HPDE6-E6E7 (cell line): Measurements from ENCODE around the gene PTGDS.

Experiments used
- DNase-seq: peaks from one replicate; pipeline ENCODE4 v3.0.0; 2011; ENCODE audit warnings: missing footprints; ENCODE audit errors: extremely low spot score

The PTGDS gene

DNA sequence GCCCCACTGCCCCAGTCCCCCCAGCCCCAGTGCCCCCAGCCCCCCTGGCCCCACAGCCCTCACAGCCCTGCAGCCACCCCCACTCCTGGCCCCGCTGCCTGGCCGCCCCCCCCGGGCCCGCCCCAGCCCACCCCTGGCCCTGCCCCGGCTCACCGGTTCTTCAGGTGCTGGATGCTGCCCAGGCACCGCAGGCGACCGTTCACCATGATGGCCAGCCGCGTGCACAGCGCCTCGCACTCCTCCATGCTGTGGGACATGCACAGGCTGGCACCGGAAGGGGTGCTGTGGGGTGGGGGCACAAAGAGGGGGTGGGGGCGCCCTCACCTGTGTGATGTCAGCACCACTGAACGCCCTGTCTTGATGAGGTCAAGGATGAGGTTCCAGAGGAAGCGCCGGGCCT, 31.9 kb downstream of the PTGDS start:
- DNase-seq = no peak

DNA sequence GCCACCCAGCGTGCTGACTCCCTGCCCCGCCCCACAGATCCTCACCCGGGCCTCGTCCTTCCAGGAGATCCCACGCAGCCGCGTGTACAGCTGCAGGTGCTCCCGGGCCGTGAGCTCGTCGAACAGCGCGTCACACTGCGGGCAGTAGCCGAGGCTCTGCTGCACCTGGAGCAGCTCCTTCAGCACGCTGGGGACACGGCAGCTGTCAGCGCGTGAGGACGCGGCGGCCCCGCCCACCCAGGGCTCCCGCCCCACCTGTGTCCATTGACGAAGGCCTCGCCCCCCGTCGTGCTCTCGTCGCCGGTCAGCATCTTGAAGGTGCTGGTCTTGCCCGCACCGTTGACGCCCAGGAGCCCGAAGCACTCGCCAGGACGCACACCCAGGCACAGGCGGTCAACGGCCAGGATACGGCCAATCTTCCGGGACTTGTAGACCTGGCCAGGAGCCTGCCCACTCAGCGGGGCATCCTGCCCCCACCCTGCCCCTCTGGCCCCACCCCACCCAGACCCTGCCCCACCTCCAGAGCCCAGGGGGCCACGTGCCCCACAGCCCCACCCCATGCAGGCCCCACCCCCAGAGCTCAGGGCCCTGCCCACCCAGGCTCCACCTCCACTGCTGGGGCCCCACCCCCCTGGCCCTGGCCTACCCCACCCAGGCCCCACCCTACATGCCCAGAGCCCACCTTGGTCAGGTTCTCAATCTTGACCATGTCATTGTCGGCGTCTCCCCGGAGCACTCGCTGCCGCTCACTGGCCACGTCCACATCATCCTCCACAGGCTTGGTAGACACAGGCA, 32.8 kb downstream of the PTGDS start:
- DNase-seq = no peak

DNA sequence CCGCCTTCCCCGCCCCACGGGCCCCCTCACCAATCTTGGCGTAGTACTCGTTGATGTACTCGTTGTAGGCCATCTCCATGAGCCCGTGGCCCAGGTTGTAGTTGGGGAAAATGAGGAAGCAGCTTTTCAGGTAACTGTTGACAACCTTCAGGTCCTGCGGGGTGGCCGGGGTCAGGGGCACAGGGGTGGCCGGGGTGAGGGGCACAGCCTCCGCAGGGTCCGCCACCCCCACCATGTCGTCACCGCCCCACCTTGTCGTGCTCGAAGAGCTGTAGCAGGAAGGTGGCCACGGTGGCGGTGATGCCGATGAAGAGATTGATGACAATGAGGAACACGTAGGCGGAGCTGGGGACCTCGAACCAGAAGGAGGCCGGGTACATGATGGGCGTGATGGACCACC, 33.9 kb downstream of the PTGDS start:
- no peak for DNase-seq

DNA sequence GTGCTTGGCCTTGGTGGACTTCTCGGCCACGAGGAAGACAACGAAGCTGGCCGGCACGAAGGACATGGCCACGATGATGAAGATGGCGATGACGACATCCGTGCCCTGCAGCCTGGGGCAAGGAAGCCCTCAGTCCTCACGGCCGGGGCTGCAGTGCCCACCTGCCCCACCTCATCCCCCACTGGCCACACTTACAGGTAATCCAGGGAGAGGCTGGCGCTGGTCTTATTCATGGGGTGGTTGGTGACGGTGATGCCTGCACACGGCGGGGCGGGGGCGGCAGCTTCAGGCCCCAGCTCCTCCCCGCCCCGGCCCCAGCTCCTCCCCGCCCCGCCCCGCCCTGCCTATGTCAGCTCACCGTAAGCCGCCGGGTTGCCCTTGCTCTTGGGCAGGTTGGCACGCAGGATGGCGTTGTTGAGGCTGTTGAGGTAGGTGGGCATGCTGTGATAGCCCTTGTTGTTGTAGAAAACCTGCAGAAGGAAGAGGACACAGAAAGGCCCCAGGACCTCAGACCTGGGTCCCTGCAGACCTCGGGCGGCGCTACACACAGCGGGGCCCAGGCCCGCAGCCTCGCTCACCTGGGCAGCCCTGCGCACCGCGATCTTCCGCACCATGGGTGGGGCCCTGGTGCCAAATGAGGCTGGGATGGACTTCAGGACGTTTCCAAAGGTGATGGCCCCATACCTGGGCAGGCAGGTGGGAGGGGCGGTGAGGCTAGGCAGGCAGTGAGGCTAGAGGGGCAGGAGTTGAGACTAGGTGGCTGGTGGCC, 34.8 kb downstream of the PTGDS start:
- DNase-seq = no peak

DNA sequence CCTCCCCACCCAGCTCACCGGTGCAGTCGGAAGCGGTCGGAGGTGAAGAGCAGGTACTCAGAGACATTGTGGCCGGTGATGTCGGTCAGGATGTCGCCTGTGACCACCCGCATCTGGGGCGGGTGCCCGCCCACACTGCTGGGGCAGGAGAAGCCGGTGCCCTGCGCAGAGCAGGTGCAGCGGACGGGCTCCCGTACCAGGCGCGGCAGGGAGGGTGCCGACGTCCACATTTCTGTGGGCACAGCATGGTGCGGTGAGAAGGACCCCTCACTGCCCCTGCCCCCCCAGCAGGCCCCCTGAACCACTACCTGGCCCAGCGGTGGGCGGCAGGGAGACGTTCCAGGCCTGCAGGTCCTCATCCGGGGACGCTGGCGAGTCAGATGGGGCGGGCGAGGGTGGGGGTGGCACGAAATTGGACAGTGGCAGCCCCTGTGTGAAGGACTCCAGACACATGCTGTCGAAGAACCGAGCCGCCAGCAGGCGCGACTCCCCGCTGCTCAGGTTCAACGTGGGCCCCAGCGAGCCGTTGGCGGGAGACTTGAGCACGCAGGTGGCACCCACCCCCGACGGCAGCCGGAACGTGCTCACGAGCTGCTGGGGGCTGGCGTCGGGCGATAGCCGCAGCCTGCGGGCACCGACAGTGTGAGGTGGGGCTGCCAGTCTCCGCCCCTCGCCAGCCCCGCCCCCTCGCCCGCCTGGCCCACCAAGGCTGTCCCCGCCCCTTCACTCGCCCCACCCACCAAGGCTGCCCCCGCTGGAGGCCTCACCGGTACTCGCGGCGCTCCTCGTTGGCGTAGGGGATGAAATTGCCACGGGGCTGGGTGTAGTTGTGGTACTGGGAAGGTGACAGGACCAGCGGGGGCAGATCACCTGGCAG, 35.6 kb downstream of the PTGDS start:
- DNase-seq = no peak

DNA sequence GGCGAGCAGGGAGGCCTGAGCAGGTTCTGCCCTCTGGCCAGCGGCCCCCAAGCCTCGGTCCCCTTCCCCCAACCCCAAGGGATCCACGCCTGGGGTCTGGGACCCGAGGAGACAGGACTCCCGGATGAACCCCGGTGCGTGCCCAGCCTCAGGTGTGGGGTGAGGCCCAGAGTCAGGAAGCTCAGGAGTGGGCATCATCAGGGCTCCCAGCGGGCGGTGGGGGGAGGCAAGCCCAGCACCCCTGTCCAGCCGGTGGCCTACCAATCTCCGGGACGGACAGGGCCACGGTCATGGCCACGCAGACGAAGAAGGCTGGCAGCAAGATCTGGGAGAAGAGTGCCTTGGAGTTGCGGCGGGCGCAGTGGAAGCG, 36.3 kb downstream of the PTGDS start:
- no peak for DNase-seq

DNA sequence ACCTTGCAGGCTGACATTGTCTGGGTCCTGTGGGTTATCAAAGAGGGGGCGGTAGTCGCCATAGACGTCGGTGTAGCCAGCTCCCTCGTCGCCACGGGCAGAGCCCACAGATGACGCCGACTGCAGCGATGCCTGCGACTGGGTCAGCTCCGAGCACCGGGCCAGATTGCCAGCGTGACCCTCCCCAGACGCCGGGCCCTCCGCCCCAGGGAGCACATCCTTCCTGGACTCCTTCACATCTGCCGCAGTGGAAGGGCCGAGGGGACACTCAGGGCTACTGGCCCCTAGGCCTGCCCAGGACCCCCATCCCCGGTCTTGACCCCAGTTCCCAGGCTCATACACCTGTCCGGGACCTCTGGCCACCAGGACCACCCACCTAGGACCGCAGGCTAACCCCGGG, 36.9 kb downstream of the PTGDS start:
- no peak for DNase-seq

DNA sequence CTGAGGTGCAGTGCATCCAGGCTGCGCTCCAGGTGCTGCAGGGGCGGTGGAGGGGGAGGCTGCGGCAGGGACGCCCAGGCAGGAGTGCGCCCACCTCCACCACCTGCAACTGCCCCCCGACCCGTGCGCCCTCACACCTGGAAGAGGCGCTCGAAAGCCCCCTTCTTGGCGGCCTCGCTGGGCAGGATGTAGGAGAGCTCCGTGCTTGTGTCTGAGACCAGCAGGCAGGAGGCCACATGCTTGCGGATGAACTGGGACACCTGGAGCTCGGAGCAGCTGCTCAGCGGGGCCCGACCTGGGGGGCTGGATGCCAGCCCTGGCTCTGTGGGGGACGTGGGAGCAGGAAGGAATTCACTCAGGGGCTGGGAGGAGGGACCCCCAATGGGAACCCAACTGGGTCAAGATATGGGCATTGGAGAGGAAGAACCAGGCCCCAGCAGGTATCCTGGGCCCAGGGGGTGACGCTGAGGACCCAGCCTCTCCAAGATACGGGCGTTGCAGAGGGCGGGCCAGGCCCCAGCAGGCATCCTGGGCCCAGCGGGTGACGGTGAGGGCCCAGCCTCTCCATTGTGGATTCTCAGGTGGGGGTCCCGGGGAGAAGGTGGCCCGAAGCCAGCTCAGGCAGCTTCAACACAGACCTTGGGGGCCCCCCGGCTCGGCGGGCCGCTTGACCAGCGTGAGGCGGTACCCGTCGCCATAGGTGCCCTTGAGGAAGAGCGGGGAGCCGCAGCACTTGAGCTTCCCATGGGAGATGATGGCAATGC, 37.7 kb downstream of the PTGDS start:
- no peak for DNase-seq

DNA sequence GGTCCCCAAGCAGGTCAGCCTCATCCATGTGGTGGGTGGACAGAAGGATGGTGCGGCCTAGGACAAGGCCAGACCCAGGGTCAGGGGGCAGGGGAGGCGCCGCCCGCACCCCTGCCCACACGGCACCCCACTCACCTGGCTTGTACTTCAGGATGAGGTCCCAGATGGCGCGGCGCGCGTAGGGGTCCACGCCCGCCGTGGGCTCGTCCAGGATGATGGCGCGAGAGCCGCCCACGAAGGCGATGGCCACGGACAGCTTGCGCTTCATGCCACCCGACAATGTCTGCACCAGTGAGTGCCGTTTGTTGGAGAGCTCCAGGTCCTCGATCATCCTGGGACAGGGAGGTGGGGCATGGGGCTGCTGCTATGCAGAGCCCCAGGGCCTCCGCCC, 38.2 kb downstream of the PTGDS start:
- no peak for DNase-seq

DNA sequence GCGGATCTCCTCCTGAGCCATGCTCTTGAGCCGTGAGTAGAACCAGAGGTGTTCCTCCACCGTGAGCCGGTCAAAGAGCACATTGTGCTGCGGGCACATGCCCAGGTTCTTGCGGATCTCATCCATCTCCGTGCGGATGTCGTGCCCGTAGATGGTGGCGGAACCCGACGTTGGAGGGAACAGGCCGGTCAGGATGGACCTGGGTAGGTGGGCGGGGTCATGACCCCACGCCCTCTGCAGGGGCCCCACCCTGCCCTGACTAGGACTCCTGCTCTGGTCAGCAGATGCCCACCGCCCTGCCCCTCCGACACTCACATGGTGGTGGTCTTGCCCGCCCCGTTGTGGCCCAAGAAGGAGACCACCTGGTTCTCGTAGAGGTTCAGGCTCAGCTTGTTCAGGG, 38.7 kb downstream of the PTGDS start:
- no peak for DNase-seq

DNA sequence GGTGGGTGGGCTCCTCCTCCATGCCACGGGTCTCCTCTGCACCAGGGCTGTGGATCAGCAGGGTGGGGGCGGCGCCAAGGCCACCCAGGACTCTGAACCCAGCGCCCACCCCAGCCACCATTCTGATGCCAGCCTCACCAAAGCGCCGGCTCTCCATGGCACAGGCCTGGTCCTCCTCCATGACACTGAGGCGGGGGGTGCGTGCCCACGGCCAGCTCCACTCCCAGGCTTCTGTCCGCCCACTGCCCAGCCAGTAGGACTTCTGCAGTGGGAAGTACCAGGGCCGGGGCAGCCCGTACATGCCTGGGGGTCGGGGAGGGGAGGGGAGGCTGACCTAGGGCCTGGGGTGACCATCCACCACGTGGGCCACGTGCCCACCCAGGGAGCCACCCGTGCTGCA, 39.1 kb downstream of the PTGDS start:
- no peak for DNase-seq

DNA sequence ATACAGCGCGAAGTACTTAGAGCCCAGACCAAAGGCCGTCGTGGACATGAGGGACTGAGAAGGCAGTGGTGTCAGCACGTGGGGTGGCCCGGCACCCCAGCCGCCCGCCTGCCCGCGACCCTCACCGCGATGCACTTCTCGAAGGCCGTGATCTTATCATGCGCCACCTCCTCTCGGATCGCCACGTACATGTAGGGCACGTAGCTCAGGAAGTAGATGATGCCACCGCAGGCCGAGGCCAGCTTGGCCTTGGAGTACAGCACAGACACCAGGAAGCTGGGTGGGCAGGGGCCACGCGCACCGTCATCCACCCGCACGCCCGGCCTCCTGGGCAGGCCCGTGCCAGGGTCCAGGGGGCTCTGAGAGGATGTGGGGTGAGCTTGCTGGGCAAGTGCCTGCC, 39.8 kb downstream of the PTGDS start:
- DNase-seq = no peak

DNA sequence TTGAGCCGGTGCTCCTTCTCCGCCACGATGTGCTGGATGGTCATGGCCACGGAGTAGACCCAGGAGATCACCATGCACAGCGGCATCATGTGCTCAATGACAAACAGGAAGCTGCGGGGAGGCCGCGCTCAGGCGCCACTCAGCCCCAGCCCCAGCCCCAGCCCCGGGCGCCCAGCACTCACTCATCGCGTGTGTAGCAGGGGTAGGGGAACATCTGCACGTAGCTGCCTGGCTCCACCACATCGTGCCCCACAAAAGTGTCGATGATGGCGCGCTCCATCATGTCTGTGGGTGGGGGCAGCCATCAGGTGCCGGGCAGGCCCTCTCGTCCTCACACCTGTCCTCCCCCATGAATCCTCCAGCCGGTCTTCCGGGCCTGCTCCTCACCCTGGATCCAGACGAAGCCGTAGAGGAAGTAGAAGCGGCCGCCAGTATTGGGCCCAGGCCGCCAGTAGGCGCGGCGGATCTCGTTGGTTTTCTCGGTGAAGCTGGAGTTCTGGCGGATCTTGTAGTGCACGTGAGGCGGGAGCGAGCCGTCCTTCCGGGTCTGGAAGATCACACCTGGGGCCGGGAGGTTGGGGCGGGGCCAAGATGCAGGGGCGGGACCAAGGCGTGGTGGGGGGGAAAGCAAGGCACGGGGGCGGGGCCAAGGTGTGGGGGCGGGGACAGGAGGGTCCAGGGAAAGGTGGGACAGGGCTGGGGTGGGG, 40.6 kb downstream of the PTGDS start:
- no peak for DNase-seq

DNA sequence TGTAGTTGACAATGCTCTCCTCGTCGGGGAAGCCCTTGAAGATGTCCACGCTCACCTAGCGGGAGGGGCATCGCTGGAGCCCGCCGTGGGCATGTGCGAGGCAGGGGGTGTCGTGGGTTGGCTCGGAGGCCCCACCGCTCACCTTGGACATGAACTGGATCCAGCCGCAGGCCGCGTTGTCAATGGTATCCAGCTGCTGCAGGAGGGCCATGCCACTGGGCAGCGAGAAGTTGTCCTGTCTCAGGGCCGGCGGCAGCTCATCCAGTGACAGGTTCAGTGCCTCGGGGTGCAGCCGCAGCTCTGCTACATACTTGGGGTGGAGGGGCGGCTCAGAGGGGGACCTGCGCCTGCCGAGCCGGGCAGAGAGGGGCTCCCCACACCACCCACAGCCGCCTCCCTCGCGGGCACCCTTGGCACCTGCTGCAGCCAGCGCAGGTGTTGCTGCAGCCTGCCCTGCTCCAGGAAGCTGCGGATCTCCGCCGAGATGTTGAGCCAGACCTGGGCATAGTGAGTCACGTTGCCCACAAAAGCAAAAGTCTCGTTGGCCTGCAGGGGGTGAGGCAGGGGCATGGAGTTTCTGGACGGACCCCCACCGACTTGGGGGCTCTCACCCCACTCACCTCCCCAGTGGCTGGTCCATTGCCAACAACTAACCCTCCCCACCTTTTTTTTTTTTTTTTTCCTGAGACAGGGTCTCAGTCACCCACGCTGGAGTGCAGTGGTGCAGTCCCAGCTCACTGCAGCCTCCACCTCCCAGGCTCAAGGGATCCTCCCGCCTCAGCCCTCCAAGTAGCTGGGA, 41.7 kb downstream of the PTGDS start:
- DNase-seq = no peak

DNA sequence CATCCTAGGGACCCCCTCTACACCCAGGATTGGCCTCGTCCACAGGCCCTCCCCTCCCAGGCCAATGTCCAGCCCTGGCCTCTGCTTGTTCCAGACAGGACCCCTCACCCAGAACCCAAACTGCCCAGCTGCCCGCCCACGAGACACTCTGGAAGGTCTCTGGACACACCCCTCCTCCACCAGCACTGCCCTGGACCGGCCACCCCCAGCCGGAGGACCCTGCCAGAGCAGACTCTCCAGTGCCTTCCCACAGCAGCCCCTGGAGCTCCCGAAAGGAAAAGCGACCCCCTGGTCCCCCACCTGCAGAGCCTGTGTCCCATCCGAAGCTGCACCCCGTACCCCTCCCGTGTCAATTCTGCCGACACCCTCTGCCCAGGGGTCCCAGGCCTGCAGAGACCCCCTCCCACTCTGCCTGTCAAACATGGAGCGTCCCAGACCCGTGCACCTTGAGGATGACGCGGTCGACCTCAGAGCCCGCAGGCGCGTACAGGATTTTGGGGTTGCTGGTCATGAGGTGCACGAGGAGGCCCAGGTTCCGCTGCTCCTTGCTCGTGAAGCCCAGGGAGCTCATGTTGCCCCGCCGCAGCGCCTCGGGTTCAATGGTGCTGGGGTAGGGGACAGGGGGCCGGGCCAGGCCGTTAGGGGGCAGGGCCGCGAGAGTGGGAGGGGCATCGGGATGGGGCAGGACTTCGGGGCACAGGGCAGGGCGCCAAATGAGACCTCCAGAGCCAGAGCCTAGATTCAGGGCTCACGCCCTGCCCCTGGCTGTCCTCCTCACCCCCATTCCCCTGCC, 42.8 kb downstream of the PTGDS start:
- DNase-seq = no peak

DNA sequence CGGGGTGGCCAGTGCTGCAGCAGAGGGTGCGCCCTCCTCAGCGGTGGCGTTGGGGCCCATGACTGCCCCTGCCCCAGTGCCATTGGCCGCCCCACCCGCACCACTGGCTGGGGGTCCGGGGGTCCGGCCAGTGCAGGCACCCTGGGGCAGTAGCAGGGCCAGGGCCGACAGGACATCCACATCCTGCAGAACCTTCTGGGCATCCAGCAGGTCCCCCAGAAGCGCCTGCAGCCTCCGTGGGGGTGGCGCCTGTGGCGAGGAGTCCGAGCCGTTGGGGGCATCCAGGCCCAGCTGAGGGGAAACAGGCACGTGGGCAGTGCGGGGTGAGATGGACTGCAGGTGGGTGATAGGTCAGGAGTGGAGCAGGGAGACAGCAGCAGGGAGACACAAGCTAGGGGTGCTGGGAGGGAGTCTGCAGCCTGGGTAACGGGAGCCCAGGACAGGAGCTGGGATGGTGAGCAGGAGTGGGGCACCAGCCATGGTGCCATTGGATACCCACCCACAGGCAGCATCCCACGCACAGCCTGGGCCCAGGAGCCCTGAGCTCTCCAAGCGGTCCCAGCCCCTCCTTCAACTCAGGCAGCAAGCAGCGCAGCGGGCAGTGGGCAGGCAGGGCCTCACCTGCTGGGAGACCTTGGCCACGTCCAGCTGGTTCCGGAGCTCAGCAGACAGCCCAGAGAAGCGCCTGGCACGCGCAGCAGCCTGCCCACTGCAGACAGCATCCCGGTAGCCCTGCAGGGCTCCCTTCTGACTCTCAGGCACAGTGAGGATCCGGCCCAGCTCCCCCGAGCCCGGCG, 43.7 kb downstream of the PTGDS start:
- no peak for DNase-seq

DNA sequence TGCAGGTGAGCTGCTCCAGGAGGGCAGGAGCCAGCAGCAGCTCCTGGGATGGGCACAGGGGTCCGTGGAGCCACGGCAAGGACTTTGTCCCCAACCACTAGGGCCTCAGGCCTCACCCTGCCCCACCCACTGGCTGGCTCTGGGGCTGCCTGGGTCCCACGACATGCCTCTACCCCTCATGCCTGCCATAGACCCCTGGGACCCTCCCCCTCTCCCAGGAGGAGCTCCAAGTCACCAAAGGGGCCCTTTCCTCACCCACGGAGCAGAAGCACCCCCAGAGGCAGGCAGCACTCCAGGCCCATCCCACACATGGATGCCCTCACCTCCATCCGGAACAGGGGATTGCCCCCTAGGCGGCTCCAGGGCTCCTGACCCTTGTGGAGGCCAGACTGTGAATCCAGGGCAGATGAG, 44.3 kb downstream of the PTGDS start:
- no peak for DNase-seq

DNA sequence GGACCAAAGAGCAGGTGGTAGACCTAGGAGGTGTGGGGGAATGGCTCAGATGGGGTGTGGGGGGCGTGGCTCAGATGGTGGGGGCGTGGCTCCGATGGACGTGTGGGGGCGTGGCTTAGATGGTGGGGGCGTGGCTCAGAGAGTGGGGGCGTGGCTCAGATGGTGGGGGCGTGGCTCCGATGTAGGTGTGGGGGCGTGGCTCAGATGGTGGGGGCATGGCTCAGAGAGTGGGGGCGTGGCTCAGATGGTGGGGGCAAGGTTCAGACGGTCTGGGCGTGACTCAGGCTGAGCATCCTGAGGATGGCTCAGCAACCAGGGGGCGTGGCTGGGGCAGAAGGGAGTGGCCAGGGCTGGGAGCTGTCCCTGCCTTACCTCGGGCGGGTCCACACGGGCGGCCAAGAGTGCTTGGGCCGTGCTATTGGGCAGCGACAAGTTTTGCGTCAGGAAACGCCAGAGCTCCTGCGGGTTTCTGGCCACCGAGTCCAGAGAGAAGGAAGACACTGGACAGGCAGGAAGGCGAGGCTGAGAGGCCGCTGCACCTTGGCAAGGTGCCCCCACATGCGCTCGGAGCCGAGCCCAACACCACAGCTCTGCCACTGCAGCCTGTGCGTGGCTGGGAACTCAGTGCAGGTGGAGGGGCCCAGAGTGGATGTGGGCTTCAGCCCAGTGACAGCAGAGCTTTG, 44.8 kb downstream of the PTGDS start:
- no peak for DNase-seq
